GM18499 (cell line): ENCODE measurements around the gene NAV1.
"Not testable (repeated sequence)": the region's sequence is repeated elsewhere in the genome, so short reads cannot be mapped to it uniquely, and the experiment has no call there.

Experiments used
- ATAC-seq: cut with Tn5 transposase; IDR thresholded peaks from one replicate; pipeline ENCODE4 v1.9.1; 2021; ENCODE audit warnings: moderate number of reproducible peaks; ENCODE audit not compliant: insufficient read depth, unreplicated experiment

Gene NAV1

GRCh38 chr1:201538612-201539551 lies at the start of gene NAV1:
Gene NAV1 (plus strand): TSS chr1:201539127. CDS start chr1:201622885, 83,758 bp downstream.
- ATAC-seq: no peak

GRCh38 chr1:201489643-201490261 lies 49.2 kb upstream of the NAV1 start:
- ATAC-seq: no peak

GRCh38 chr1:201490708-201491131 lies 48.2 kb upstream of the NAV1 start:
- no peak for ATAC-seq

GRCh38 chr1:201491896-201492511 lies 46.9 kb upstream of the NAV1 start:
- ATAC-seq: no peak

GRCh38 chr1:201493026-201493656 lies 45.8 kb upstream of the NAV1 start:
- ATAC-seq: not testable (repeated sequence)

GRCh38 chr1:201493757-201494617 lies 44.9 kb upstream of the NAV1 start:
- no peak for ATAC-seq

- no peak for ATAC-seq
Measured at GRCh38 chr1:201495551-201496295, 43.2 kb upstream of the NAV1 start.

- no peak for ATAC-seq
Measured at GRCh38 chr1:201496296-201496690, 42.6 kb upstream of the NAV1 start.

- ATAC-seq: no peak
Measured at GRCh38 chr1:201497935-201498509, 40.9 kb upstream of the NAV1 start.

- no peak for ATAC-seq
Measured at GRCh38 chr1:201498621-201499020, 40.3 kb upstream of the NAV1 start.

- no peak for ATAC-seq
Measured at GRCh38 chr1:201499191-201499590, 39.7 kb upstream of the NAV1 start.

- no peak for ATAC-seq
Measured at GRCh38 chr1:201499795-201500669, 38.9 kb upstream of the NAV1 start.

- no peak for ATAC-seq
Measured at GRCh38 chr1:201500670-201501120, 38.2 kb upstream of the NAV1 start.

GRCh38 chr1:201501144-201501543 lies 37.8 kb upstream of the NAV1 start:
- ATAC-seq: no peak

GRCh38 chr1:201501812-201502510 lies 37.0 kb upstream of the NAV1 start:
- no peak for ATAC-seq

GRCh38 chr1:201502511-201502857 lies 36.4 kb upstream of the NAV1 start:
- no peak for ATAC-seq
